Stimulated activated CD8-positive, alpha-beta memory T cell treated with anti-CD3 and anti-CD28 coated beads, Interleukin-12 subunit alpha, Interleukin-12 subunit beta, amount 100 ng/mL, for 24 hours (primary cell): Measurements from ENCODE around the gene FSCN2.

Experiments
- DNase-seq: peaks from one replicate; pipeline ENCODE4 v3.0.0-alpha.2; 2020; ENCODE audit errors: extremely low read depth

FSCN2 gene

DNA sequence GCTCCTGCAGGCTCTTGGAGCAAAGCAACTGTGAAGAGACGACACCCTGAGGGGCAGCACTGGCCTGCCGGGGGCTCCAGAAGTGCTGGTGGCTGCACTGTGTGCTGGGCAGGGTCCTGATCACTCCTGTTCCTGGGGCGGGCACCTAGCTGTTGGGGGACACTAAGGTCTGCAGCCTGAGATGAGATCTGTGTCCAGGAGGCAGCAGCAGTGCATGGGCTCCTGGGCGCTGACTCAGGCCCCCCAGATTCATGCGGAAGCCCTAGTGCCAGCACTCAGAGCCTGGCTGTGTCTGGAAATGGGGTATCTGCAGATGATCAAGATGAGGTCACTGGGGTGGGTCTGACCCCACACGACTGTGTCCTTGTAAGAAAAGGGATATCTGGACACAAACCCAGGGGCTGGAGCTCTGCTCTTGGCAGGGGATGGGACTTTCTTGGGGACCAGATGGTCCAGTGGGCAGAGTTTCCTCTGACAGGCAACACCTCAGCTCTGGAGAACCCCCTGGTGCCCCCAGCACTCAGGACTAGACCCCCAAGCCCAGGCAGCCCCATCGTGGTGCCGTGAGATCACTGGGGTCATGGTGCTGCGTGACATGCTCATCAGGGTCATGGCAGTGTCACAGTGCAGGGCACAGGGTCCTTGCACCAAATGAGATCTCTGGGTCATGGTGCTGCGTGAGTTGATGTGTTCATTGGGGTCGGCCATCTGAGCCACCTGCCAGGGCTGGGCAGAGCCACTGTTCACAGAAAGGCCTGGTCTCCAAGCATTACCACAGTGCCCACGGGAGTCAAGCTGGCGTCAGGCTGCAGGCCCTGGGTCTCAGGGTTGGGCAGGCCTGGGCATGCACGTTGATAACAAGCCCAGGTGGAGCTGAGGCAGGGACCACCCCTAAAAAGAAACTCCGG is 14.5 kb downstream of the FSCN2 start:
- DNase-seq: no peak

DNA sequence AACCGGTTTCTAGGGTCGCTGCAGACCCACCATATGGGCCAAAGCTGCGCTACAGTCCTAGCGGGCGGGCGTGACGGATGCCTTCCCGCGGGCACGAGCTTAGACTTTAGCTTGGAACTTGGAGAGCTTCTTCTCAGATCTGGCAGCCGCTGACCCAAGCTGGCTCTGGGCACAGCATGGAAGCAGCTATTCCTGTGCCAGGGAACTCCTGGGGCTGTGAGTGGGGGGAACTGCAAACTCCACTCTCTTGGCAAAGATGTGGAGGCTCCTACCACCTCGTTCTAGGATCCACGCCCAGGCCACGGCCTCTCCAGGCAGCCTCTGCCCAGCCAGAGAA is 15.1 kb downstream of the FSCN2 start:
- DNase-seq: no peak

DNA sequence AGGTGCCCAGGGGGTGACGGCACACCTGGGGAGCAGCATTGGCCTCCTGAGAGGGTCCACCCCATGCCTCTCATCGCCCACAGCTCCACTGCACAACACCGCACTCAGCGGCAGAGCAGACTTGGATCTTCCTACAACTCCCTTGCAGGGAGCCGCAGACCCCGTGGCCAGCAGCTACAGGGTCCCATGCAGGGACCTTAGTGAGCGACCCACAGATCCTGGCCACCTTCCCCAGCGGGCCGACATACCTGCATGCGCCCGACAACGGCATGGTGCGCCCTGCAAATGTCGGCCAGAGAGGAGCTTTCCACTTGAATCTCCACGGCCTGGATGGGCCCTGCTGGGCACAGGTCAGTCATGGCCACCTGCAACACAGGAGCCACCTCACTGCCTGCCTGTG is 15.6 kb downstream of the FSCN2 start:
- no peak for DNase-seq

DNA sequence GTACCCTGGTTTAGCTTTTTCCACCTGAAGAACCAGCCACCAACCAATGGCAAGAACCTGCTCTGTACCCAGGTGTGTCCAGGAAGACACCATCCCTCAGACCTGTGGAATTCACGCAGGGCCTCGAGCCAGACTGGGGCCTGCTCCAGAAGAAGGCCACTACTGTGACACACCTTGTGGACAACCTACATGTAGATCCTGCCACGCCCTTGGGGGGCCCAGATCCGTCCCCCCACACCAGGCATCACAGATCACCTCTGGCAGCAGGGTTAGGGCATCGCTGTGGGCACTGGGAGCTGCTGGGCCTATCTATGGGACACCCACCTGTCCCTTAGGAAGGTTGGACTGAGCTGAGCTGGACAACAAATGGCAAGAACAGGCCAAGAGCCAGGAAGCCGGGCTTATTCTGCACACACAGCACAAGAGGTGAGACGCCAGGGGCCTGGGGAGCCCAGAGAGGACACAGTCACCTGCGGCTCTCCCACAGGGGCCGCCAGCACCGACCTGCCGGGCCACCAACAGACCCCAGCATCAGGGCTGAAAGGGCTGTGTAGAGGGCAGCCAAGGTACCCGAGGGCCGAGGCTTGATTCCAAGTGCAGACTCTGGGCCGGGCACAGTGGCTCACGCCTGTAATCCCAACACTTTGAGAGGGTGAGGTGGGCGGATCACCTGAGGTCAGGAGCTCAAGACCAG is 16.3 kb downstream of the FSCN2 start:
- no peak for DNase-seq

DNA sequence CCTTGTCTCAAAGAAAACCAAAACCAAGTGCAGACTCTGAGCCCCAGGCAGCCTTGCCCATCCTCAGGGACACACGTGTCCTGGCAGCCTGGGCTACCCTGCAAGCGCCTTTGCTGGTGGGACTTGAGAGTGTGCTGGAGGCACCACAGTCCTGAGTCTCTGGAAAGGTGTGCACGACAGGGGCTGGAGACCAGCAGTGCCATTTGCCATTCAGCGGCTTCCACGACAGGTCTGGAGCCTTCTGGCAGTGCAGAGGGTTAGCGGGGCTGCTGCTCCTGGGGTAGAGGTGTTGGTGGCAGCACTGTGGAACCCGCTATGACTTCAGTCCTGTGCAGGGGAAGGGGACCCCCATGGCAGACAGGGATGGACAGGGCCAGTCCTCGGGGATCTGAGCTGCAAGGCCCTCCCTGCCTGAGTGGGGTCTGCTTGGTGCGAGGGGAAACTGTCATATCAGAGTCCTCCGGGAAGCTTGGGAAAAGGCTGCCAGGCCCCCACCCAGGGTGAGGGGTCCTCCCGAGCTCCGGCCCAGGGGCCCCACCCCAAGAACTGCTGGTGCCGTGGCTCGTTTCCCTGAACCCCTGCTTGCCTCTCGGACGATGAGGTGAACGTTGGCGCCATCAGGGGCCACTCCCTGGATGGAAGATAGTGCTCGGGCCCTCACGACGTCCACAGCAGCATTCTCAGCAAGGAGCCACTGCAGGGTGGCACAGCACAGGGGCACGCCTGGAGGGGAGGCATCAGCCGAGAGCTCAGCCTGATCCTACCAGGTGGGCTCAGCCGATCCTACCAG is 17.2 kb downstream of the FSCN2 start:
- no peak for DNase-seq

DNA sequence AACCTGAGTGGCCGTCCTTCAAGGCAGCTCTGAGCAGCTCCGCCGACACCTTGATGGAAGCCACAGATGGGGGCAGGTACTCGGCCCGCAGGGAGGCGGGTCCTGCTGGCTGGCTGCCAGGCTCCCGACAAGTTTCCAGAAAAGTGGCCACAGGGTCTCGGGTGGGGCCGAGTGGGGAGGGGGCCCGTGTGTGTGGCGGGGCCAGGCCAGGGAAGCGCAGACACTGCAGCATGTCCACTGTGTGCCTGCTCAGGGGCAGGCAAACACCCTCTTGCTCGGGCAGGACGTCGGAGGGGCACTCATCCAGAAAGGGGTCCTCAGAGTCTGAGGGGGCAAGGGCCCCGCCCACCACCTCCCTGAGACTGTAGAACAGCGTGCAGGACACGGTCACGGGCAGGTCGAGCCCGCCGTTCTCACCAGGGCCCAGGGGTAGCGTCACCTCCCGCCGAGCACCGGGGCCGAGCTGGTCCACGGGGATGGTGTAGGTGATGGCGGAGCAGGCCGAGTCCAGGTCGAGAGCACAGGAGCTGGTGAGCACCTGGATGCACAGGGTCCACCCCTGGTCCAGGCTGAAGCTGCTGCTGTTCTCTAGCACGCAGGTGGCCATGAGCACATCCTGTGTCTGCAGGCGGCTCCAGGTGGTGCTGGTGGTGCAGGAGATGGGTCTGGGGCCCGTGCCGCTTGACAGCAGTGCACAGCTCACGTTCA is 18.9 kb downstream of the FSCN2 start:
- DNase-seq: no peak

DNA sequence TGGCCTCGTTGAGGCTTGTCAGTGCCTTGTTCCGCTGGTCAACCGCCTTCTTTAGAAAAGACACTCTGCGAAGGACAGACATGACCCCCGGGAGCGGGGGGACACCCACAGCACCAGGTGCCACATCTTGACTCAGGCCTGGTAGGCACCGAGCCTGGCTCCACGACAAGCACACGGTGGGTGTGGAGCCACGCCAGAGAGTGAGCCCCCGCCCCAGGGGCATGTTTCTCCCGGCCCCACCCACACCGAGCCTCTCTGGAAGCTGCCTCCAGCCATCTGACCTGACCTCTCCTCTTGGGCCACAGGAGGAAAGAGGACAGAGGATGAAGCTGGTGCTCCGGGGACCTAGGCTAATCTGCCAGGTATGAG is 19.4 kb downstream of the FSCN2 start:
- DNase-seq: no peak

DNA sequence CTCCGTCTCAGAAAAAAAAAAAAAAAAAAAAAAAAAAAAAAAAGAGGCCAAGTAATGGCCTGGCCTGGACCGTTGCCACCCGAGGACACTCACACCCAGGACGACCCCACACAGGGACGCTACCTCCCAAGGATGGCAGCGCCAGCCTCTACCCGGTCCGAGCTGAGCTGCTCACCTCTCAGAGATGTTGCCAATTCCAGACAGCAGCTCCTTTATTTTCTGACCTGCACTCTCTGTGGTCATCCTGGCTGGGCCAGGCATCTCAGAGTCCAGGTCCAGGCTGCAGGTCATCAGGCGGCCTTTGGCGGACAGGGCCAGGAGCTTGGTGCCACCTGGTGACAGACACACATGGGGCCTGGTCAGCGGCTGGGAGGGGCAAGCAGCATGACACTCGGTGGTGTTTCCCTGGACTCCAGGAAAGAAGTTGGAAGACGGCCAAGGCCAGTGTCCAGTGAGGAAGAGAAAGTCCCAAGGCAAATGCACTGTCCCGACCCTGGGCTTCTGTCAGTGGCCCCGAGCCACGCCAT is 20.9 kb downstream of the FSCN2 start:
- DNase-seq: no peak

DNA sequence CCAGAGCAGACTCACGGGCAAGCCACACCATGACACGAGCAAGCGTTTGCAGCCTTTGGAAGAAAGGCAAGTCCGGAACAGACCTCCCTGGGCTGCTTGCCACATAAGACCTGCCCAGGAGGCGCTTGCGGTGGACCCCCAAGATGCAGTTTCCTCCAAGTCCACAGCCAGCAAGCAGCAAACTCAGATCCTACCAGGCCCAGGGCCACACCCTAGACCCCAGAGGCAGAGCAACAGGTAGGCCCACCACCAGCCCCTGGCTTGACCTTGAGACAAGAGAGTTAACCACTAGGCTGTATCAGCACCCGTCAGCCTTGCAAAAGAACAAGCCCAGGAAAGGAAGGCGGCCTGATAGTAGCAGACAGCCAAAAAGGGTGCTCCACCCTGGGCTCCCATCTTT is 21.6 kb downstream of the FSCN2 start:
- no peak for DNase-seq

DNA sequence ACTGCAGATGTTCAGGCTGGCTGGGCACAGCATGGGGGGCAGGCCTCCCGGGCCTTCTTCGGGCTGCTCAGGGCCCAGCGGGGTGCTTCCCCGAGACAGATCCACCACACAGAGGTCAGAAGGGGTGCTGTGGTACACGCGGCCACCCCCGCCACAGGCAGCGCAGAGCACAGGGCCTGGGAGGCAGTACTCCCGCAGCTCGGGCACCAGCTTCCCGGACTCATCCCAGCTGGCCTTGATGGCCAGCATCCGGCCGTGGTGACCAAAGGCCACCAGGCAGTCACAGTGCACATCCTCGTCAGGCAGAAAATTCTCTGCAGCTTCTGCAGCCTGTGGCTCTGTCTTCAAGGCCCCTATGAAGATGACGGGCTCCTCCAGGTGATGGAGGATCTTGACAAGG is 22.1 kb downstream of the FSCN2 start:
- no peak for DNase-seq

DNA sequence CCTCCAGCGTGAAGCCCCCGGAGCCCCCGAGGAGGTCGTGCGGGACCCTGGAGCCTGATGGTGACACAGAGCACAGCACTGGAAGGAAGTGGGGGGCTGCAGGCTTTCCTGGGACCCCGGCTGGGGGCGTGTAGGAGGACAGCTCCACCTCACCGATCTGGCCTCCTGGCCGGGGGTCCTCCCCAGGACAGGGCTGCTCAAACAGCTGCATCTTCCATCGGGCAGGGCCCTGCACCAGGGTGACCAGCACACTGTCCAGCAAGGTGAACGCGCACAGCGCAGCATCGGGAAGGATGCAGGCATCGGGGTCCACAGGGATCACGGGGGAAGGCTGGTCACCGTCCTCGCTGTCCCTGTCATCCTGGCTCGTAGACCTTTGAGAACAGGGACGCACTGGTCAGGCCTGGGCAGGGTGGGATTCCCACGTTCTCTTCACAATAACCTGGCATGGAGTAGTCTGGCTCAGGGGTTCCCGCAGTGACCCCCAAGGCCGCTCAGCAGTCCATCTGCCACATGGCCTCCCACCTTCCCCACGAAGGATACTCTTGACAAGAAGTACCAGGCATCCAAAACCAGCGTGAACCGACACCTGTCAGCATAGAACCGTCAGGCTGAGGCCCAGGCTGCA is 22.8 kb downstream of the FSCN2 start:
- DNase-seq: no peak

DNA sequence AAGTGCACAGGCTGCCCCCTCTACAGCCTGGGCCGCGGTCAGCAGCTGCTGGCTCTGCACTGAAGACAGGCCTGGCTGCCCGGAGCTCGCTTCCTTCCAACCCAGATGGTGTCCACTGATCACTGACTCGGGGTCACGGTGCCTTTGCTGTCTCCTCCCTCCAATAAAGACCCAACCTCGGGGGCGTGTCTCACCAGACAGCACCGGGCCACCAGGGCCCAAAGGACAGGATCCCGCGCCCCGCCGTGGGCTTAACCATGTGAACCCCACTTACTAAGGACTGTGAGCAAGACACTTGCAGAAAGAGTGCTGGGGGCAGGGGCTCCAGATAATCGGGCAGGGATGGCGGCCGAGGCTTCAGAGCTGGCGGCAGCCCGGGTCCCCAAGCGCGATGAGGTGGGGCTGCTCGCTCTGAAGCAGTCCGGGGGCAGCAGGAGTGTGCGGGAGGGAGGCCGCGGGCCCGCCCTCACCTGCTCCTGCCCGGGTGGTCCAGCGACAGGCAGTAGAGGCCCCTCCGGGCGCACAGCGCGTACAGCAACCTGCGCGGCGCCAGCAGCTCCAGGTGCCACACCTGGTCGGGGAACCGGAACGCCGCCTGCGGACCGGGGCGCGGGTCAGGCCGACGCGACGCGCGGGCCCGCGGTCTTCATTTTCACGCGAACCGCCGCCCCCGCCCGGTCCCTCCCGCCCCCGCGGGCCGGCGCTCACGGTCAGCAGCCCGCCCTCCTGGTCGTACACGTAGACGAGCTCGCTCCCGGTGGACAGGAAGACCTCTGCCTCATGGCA is 23.5 kb downstream of the FSCN2 start:
- no peak for DNase-seq

DNA sequence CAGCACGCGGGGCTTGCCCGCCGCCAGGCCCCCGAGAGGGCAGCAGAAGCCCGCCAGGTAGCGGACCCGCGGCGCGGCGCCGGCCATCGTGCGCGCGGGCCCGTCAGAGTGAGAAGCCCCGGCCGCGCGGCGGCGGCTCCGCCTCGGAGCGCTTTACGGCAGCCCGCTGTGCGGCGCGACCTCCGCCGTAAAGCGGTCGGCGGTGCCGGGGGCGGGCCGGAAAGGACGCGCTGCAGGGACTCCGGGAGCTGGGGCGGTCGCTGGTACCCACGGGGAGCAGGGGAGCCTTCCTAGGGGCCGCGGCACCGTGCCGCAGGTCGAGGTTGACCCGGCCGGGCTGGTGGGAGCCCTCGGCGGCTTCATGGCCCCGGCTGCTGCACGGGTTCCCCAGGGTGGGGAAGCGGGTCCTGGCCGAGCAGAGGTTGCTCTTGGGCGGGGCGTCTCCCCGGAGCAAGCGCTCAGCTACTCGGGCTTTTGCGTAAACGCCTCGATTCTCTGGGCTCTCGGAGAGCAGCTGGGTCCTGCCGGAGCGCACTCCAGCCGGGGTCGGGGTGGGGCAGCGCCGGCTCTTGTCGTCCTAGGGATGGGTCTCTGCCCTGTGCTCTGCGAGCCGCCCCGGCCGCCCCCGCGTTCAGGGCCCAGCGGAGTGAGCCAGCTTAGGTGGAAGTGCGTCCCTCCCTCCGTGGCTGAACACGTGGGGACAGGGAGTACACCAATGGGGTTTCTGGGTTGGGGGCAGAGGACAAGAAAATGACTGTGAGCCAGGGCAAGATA is 24.3 kb downstream of the FSCN2 start, which contains the start of gene FAAP100:
FAAP100 (minus strand) TSS at position 110 of the 774 bp plus-strand sequence; CDS start at position 87, 23 bp downstream.
- DNase-seq: peak; percentile 61

DNA sequence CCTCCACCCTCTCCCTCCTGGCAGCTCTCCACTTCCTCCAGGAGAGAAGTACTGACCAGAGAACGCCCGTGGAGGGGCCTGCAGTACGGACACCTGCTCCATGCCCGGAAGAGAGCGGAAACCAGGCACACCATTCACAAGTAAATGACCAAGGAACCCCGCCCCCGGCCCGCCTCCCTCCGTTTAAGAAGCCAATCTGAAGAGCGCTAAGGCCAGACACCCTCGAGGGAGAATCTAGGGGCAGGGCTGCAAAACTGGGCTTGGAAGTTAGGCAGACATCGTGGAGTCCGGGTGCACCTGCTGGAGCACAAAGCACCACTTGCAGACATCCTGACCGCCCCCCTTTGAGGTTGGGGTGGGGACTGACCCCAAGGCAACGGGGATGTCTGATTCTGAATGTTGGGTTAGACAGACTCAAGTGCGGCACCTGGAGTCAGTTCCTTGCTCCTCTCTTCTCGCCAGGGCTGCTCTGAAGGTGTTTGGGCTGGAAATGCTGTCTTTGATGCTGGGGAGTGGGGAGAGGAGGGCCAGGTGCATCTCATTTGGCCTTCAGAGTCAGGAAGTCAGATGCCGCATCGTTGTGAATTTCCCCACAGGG is 24.9 kb downstream of the FSCN2 start:
- peak; percentile 60 for DNase-seq

DNA sequence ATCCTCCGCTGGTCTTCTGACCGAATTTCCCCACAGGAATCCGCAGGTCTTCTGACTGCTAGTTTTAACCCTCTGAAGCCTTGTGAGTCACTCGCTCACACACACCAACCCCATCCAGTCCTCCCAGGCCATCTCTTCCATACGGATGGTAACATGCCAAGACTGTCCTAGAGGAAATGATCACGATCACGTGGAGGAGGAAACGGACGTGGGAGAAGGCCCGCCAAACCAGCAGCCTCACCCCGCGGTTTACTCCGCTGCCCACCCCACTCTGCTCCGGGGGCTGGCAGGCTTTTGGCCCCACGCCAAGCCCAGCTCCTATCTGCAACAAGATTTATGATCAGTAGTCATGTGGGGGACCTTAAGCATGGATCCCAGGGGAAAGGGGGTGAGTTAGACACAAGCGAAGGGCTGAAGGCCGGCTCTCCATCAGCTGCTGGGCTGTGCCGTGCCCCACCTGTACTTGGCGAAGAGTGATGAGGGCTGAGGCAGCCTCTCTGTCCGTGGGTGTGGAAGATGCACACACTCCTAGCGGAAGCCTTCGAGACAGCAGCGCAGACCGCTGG is 25.5 kb downstream of the FSCN2 start:
- DNase-seq: no peak

DNA sequence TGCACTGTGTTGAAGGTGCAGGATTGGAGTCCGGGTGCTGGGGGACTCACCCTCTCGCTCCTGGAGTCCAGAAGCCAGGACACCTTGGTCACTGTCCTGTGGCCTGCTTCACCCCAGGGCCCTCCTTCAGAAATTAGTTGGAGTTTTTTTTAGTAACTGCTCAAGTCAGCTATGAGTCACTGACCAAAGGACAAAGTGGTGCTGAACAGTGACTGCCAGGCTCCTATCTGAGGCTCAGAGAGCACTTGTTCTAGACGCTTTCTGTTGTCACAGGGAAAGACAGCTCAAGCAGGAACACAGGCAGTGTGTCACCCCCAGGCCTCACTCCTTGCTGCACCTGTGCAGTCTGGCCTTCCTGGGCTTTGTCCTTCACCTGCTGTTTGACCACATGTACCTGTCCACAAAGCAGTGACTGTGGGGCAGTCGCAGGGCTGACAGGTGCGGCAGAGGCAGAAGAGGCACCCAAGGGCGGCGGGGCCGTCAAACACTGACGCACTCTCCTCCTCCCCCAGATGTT is 28.1 kb downstream of the FSCN2 start:
- DNase-seq: no peak

DNA sequence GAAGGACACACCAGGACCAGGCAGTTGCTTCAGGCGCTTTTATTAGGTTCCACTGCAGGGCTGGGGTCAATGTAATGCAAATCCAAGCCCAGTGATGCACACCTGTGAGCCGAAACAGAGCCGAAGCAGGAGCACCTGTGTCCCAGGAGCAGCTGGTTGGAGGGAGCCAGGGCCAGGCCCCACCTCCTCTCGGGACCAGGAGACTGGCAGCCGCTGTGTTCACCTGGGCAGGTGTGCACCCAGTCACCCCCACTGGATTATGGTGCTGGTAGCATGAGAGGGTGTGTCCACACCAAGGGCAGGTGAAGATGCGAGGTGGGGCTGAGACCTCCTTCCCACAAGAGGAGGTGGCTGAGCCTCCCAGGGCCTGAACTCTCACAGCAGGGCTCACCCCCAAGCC is 28.7 kb downstream of the FSCN2 start:
- DNase-seq: no peak

DNA sequence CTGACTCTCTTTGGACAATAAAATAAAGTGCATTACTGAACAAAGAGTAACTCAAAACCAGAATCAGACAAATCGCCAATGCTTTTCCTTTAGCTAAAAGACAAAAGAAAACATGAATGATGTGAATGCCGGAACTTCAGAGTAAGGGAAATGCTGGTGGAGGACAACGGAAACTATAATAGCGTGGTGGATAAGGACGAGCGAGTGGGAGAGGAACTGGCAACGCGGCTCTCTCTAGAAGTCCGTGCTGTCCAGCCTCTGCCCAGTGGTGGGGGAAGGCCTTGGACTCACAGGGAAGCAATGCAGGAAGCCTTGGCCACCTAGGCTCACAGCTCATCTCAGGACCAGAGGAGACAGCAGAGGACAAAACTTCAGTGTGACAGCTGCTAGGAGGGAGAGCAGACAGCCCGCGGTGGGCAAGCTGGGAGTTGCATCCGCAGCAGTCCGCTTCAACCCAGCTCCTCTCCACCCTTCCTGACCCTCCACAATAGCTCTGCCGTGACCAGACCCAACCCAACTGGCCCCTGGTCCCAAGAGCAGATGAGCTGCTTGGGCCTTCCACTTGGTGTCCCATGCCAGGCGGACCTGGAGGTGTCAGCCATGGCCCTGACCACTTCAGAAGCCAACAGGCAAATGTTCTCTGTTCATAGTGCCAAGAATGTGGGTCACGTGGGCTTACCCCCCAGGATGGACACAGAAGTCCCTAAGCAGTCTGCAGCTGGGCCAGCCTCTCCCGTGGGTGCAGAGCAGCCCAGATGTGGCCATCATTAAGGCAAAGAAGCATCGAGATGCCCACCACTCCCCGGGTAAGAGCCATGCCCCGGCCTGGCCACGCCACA is 29.3 kb downstream of the FSCN2 start:
- DNase-seq: no peak
